BLaER1 treated with 17β-estradiol and CSF1 and Interleukin-3, amounts not matched to agents 10 nM and 100 nM (cell line): Measurements from ENCODE around the gene ZNF541.

Source experiments
- H3K27ac ChIP-seq, 11 experiments: shearing (Covaris generic); formaldehyde crosslinking; 2 replicates each; pipeline ENCODE4 v1.8.1; 2022
- H3K27me3 ChIP-seq, 11 experiments: shearing (Covaris generic); formaldehyde crosslinking; 2 replicates each; pipeline ENCODE4 v1.8.1; 2022
- H3K36me3 ChIP-seq, 11 experiments: shearing (Covaris generic); formaldehyde crosslinking; 2 replicates each; pipeline ENCODE4 v1.8.1; 2022
- H3K4me1 ChIP-seq, 10 experiments: shearing (Covaris generic); formaldehyde crosslinking; 2 replicates each; pipeline ENCODE4 v1.8.1; 2022
- H3K4me2 ChIP-seq, 11 experiments: shearing (Covaris generic); formaldehyde crosslinking; 2 replicates each; pipeline ENCODE4 v1.8.1; 2022
- H3K4me3 ChIP-seq, 10 experiments: shearing (Covaris generic); formaldehyde crosslinking; 2 replicates each; pipeline ENCODE4 v1.8.1; 2022
- H3K9ac ChIP-seq, 11 experiments: shearing (Covaris generic); formaldehyde crosslinking; 2 replicates each; pipeline ENCODE4 v1.8.1; 2022
- H3K9me3 ChIP-seq, 11 experiments: shearing (Covaris generic); formaldehyde crosslinking; replicated peaks in 1 of 11; 2 replicates each; pipeline ENCODE4 v1.8.1; 2022
- H4K20me1 ChIP-seq, 11 experiments: shearing (Covaris generic); formaldehyde crosslinking; 2 replicates each; pipeline ENCODE4 v1.8.1; 2022
- Cebpa-rat ChIP-seq, 11 experiments: shearing (Covaris generic); IDR thresholded peaks; 2 replicates each; pipeline ENCODE4 v1.8.1; 2022

Gene ZNF541, protein sequence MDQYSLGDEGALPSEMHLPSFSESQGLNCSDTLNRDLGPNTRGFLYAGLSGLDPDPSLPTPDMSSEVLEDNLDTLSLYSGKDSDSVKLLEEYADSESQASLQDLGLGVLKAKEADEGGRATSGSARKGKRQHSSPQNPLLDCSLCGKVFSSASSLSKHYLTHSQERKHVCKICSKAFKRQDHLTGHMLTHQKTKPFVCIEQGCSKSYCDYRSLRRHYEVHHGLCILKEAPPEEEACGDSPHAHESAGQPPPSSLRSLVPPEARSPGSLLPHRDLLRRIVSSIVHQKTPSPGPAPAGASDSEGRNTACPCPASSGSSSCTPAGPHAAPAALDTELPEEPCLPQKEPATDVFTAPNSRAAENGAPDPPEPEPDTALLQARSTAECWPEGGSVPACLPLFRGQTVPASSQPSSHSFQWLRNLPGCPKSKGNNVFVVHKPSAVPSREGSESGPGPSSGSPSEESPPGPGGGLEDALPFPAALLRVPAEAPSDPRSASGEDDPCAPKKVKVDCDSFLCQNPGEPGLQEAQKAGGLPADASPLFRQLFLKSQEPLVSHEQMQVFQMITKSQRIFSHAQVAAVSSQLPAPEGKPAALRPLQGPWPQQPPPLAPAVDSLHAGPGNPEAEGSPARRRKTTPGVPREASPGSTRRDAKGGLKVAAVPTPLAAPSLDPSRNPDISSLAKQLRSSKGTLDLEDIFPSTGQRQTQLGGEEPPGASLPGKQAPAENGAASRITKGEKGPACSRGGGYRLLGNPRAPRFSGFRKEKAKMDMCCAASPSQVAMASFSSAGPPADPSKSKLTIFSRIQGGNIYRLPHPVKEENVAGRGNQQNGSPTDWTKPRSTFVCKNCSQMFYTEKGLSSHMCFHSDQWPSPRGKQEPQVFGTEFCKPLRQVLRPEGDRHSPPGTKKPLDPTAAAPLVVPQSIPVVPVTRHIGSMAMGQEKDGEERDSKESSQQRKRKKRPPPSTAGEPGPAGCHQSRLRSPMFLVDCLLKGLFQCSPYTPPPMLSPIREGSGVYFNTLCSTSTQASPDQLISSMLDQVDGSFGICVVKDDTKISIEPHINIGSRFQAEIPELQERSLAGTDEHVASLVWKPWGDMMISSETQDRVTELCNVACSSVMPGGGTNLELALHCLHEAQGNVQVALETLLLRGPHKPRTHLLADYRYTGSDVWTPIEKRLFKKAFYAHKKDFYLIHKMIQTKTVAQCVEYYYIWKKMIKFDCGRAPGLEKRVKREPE (N-terminal part only)

DNA sequence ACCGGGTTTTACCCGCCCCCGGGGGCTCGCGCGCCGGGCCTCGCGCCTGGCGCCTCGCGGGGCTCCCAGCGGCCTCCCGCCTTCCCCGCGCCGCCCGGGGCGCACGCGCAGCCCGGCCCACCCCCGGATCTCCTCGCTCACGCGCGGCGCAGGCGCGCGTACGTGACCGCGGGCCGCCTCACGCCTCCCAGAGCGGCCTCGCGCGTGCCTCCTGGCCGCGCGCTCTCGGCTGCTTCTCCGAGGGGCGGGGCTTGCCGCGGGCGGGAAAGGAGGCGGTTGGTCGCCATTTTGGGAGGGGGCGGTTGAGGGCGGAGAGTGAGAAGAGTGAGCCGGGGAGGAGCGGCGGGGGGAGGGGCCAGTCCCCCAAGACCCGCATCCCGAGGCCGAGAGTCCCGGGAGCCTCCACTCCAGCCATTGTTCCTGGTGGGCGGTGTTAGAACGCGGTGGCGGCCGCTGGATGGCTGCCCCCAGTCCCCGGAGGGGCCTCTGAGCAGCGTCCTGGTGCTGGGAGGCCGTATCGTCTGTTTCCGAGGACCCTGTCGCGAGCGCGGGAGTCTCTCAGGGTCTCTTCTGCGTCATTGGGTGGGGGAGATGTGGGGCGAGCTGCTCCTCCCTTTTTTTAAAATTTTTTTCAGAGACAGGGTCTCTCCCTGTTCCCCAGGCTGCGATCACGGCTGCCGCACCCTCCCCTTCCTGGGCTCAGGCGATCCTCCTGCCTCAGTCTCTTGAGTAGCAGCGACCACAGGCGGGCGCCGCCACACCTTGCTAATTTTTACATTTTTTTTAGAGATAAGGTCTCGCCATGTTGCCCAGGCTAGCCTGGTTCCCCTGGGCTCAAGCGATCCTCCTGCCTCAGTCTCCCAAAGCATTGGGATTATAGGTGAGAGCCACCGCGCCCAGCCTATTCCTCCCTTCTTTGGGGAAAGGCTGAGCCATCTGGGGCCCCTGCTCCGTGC lies at the start of gene ZNF541:
Gene ZNF541 (minus strand): TSS at position 78 of the 956 bp plus-strand sequence. CDS start 17,292 bp downstream, outside the sequence.
- no peak within 1 kb of the TSS for H3K9ac ChIP-seq
- no peak within 1 kb of the TSS for H3K4me3 ChIP-seq
- TF ChIP-seq Cebpa-rat (IDR thresholded peaks at IDR 0.05), result no peak
- no peaks in the 10 kb centered on the region for H4K20me1 ChIP-seq
- H3K4me1 ChIP-seq, result peaks cover 0 to 14% (median 9%) of the 10 kb centered on the region in 10 experiments; a peak in 12 of 20 replicates
- peak within 1 kb of the TSS in 1 of 11 experiments; percentile 4; a peak in 1 of 22 replicates for H3K4me2 ChIP-seq
- H3K27ac ChIP-seq, result no peak within 1 kb of the TSS
- H3K36me3 ChIP-seq, result no peaks in the 10 kb centered on the region
- H3K9me3 ChIP-seq, result no peaks in the 10 kb centered on the region
- H3K27me3 ChIP-seq, result no peaks in the 10 kb centered on the region

DNA sequence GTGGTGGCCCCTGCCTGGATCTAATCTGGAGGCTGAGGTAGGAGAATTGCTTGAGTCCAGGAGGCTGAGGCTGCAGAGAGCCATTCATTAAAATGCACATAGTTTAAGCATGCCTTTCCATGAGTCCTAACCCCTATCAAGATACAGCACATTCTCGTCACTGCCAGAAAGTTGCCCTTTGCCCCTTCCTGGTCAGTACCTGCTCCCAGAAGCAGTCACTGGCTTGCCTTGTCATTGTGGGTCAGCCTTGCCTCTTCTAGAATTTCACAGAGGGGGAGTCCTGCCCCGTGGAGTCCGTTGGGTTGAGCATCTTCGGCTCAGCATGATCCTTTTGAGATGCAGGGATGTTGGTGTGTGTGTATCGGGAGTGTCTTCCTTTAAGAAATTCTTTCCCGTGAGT lies 46.8 kb upstream of the ZNF541 start:
- Histone ChIP-seq H3K4me3 (no peak overlapping the region), H3K4me2 (no peak overlapping the region), H3K9ac (no peak overlapping the region; a peak in 1 of 22 replicates), H3K27me3 (no peaks in the 10 kb centered on the region), H3K9me3 (no peaks in the 10 kb centered on the region), H3K27ac (no peak overlapping the region), H4K20me1 (peaks cover 97 to 100% (median 99%) of the 10 kb centered on the region in 11 experiments), H3K36me3 (peaks cover 3 to 55% (median 18%) of the 10 kb centered on the region in 11 experiments; a peak in 13 of 22 replicates), H3K4me1 (peaks cover 19 to 38% (median 27%) of the 10 kb centered on the region in 10 experiments)
- no peak for TF ChIP-seq Cebpa-rat (IDR thresholded peaks at IDR 0.05)

DNA sequence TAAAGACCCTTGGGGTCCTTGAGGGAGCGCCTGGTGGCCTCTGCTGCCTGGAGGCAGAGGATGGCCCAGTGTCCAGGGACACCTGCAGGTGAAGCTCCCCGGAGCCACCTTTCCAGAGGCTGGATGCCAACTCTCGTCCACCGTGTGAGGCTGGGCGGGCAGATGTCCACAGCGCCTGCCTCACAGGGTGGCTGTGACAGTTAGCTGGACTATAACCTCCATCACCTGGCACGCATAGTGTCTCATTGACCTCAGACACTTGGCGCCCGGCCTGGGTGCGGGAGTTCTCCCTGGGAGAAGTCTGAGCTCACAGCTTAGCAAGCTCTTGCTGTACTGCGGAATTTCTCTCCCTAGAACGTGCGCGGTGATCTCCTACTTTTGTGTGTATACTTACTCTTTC lies 45.8 kb upstream of the ZNF541 start:
- no peak overlapping the region for H3K27ac ChIP-seq
- no peak overlapping the region for H3K4me3 ChIP-seq
- H3K4me2 ChIP-seq, result no peak overlapping the region
- H3K4me1 ChIP-seq, result peaks cover 20 to 38% (median 29%) of the 10 kb centered on the region in 10 experiments
- no peak for TF ChIP-seq Cebpa-rat (IDR thresholded peaks at IDR 0.05)
- H3K27me3 ChIP-seq, result no peaks in the 10 kb centered on the region
- no peaks in the 10 kb centered on the region for H3K9me3 ChIP-seq
- H4K20me1 ChIP-seq, result peaks cover 97 to 100% (median 99%) of the 10 kb centered on the region in 11 experiments
- H3K36me3 ChIP-seq, result peaks cover 7 to 53% (median 21%) of the 10 kb centered on the region in 11 experiments; a peak in 13 of 22 replicates
- no peak overlapping the region for H3K9ac ChIP-seq

DNA sequence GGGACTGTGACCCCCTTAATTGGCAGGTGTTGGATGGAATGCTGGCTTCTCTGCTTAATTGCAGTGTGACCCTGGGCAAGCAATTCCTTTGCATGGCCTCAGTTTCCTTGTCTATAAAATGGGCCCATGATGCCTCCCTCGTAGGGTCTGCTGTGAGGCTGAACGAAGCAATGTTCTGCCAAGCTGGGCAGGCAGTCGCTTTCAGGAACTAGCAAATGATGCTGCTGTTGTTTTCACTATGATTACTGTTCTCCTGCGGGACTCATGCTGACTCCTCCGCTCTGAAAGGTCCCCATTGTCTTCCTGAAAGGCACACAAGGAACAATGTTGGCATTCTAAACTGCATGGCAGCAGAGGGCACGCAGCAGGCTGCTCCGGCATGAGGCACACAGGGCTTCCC lies 42.8 kb upstream of the ZNF541 start:
- Histone ChIP-seq H3K9me3 (no peaks in the 10 kb centered on the region), H4K20me1 (peaks cover 99 to 100% (median 100%) of the 10 kb centered on the region in 11 experiments), H3K4me2 (peak overlapping the region; percentile 41 to 78 (median 59)), H3K27me3 (no peaks in the 10 kb centered on the region), H3K27ac (peak overlapping the region in 2 of 11 experiments; percentile 16 to 29; a peak in 1 of 22 replicates), H3K9ac (peak overlapping the region in 2 of 11 experiments; percentile 19 to 38; a peak in 2 of 22 replicates), H3K36me3 (peaks cover 0 to 51% (median 22%) of the 10 kb centered on the region in 11 experiments; a peak in 13 of 22 replicates), H3K4me3 (no peak overlapping the region), H3K4me1 (peaks cover 39 to 58% (median 53%) of the 10 kb centered on the region in 10 experiments)
- no peak for TF ChIP-seq Cebpa-rat (IDR thresholded peaks at IDR 0.05)

DNA sequence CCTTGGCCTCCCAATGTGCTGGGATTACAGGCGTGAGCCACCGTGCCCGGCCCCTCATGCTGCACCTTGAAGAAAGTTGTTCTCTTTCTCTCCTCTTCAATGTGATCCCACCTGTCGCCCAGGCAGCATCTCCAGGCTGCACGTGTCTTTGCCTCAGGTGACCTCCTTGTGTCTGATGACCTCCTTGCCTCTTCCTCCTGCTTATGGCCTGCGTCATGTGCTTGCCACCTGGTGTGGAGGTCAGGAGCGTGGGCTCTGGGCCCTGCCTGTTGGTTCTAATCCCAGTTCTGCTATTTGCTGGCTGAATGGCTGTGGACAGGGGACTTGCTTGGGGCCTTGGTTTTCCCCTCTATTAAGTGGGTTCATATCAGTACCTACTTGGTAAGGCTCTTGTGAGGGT lies 42.3 kb upstream of the ZNF541 start:
- no peak overlapping the region for H3K4me3 ChIP-seq
- no peak for TF ChIP-seq Cebpa-rat (IDR thresholded peaks at IDR 0.05)
- H3K27me3 ChIP-seq, result no peaks in the 10 kb centered on the region
- no peaks in the 10 kb centered on the region for H3K9me3 ChIP-seq
- H3K9ac ChIP-seq, result no peak overlapping the region
- H3K4me2 ChIP-seq, result peak overlapping the region in 10 of 11 experiments; percentile 41 to 78 (median 59); a peak in 13 of 22 replicates
- peaks cover 0 to 46% (median 18%) of the 10 kb centered on the region in 11 experiments; a peak in 13 of 22 replicates for H3K36me3 ChIP-seq
- peaks cover 41 to 63% (median 56%) of the 10 kb centered on the region in 10 experiments for H3K4me1 ChIP-seq
- H4K20me1 ChIP-seq, result peaks cover 99 to 100% (median 100%) of the 10 kb centered on the region in 11 experiments
- no peak overlapping the region for H3K27ac ChIP-seq

DNA sequence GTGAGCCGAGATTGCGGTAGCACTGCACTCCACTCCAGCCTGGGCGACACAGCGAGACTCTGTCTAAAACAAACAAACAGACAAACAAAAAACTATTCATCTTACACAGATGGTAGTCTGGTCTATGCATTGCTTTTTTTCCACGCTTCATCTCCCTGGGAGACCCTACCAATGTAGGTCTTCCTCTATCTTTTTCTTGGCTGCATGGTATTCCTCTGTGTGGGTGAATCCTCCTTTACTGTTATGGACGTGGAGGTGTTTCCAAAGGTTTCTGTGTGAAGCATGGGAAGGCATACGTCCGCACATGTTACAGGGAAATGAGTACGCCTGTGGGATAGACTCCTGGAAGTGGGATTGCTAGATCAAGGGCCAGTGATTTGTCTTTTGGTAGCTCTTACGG lies 41.6 kb upstream of the ZNF541 start:
- H3K27ac ChIP-seq, result no peak overlapping the region
- H3K4me3 ChIP-seq, result no peak overlapping the region
- H3K9me3 ChIP-seq, result no peaks in the 10 kb centered on the region
- H4K20me1 ChIP-seq, result peaks cover 94 to 99% (median 97%) of the 10 kb centered on the region in 11 experiments
- peaks cover 0 to 39% (median 12%) of the 10 kb centered on the region in 11 experiments; a peak in 13 of 22 replicates for H3K36me3 ChIP-seq
- no peak overlapping the region for H3K9ac ChIP-seq
- H3K4me1 ChIP-seq, result peaks cover 41 to 63% (median 55%) of the 10 kb centered on the region in 10 experiments
- H3K27me3 ChIP-seq, result no peaks in the 10 kb centered on the region
- no peak overlapping the region for H3K4me2 ChIP-seq
- TF ChIP-seq Cebpa-rat (IDR thresholded peaks at IDR 0.05), result no peak

DNA sequence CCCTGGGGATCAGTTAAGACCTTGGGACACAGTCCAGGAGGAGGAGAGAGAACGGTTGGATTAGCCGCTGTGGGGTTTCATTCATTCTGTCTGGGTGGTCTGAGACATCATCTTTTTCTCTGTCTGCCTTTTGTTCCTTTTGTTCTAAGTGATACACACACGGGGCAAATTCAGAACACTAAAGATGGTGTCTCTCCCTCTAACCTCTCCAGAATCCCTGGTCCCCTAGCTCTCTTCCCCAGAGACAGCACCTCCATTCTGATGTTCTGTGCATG lies 41.0 kb upstream of the ZNF541 start:
- Histone ChIP-seq H3K4me3 (no peak overlapping the region), H3K27me3 (no peaks in the 10 kb centered on the region), H3K9me3 (no peaks in the 10 kb centered on the region), H3K36me3 (peaks cover 0 to 38% (median 10%) of the 10 kb centered on the region in 11 experiments; a peak in 13 of 22 replicates), H3K4me1 (peaks cover 41 to 63% (median 55%) of the 10 kb centered on the region in 10 experiments), H3K9ac (peak overlapping the region in 2 of 11 experiments; percentile 26 to 45; a peak in 1 of 22 replicates), H3K27ac (peak overlapping the region in 3 of 11 experiments; percentile 12 to 18 (median 13); a peak in 1 of 22 replicates), H4K20me1 (peaks cover 88 to 93% (median 91%) of the 10 kb centered on the region in 11 experiments), H3K4me2 (peak overlapping the region in 4 of 11 experiments; percentile 65 to 76 (median 67); a peak in 4 of 22 replicates)
- no peak for TF ChIP-seq Cebpa-rat (IDR thresholded peaks at IDR 0.05)
